IMR-90 (cell line): Measurements from ENCODE around the gene PLPP7. TPM values are rescaled to one million over a fixed set of nuclear protein-coding genes. Genes with fewer than 3 reads are reported as not detected.

ENCODE experiments used
- ATAC-seq: fragments of 200-7000 bp; cut with Tn5 transposase; 2 replicates; pipeline ENCODE4 v1.9.1; 2020; ENCODE audit warnings: low read depth, mild to moderate bottlenecking, moderate library complexity
- BruUV-seq: library from RNA; stranded (reverse); fragments of 400-500 nt; replicated peaks from 2 replicates; lab custom pipeline; 2021; lab: Mats Ljungman, UMichigan
- CTCF ChIA-PET: fragments of 300-600 bp; formaldehyde crosslinking; extraction: SDS; loops from one replicate; lab custom pipeline; 2021; ENCODE audit warnings: antibody characterized with exemption; lab: Yijun Ruan, JAX
- POLR2A ChIA-PET: fragments of 300-600 bp; sonication (Branson Sonifier 250); formaldehyde crosslinking; loops from one replicate; lab custom pipeline; 2022; ENCODE audit warnings: antibody characterized with exemption; ENCODE audit not compliant: unreplicated experiment; lab: Charles Lee
- DNase-seq: peaks from one replicate; pipeline ENCODE4 v3.0.0; 2013
- H2AFZ ChIP-seq: replicated peaks from 2 replicates; pipeline ENCODE3; 2013; ENCODE audit warnings: low read length, mild to moderate bottlenecking; ENCODE audit not compliant: poor library complexity
- H2AK5ac ChIP-seq: 2 replicates; pipeline ENCODE4 v1.6.1; 2013; ENCODE audit warnings: low read depth, low read length, inconsistent platforms
- H2AK9ac ChIP-seq: replicated peaks from 2 replicates; pipeline ENCODE3; 2013; ENCODE audit warnings: mild to moderate bottlenecking, low read depth, low read length, moderate library complexity; ENCODE audit not compliant: poor library complexity
- H2BK120ac ChIP-seq: 2 replicates; pipeline ENCODE4 v1.6.1; 2013; ENCODE audit warnings: low read depth, low read length, inconsistent platforms
- H2BK15ac ChIP-seq: 3 replicates; pipeline ENCODE4 v1.6.1; 2013; ENCODE audit warnings: low read depth, low read length, inconsistent platforms
- H2BK20ac ChIP-seq: 2 replicates; pipeline ENCODE4 v1.6.1; 2013; ENCODE audit warnings: low read depth, mild to moderate bottlenecking, inconsistent platforms, low read length, moderate library complexity
- H2BK5ac ChIP-seq: 2 replicates; pipeline ENCODE4 v1.6.1; 2013; ENCODE audit warnings: mild to moderate bottlenecking, low read depth, low read length, inconsistent platforms; ENCODE audit not compliant: poor library complexity, severe bottlenecking
- H3K14ac ChIP-seq: replicated peaks from 2 replicates; pipeline ENCODE4 v1.6.1; 2013; ENCODE audit warnings: low read depth, low read length, inconsistent platforms
- H3K18ac ChIP-seq: 2 replicates; pipeline ENCODE4 v1.6.1; 2013; ENCODE audit warnings: low read depth, low read length, control low read depth
- H3K23ac ChIP-seq: 2 replicates; pipeline ENCODE4 v1.6.1; 2013; ENCODE audit warnings: low read depth, low read length, inconsistent platforms
- H3K27ac ChIP-seq: 2 replicates; pipeline ENCODE4 v1.5.1; 2013; ENCODE audit warnings: mild to moderate bottlenecking, control low read depth, low read length; ENCODE audit not compliant: insufficient read depth
- H3K27me3 ChIP-seq: 2 replicates; pipeline ENCODE4 v1.6.1; 2013; ENCODE audit warnings: low read length; ENCODE audit not compliant: control insufficient read depth, insufficient read depth
- H3K36me3 ChIP-seq: 2 replicates; pipeline ENCODE4 v1.6.1; 2013; ENCODE audit warnings: low read length, mixed read lengths; ENCODE audit not compliant: control insufficient read depth, insufficient read depth
- H3K4ac ChIP-seq: 2 replicates; pipeline ENCODE4 v1.6.1; 2013; ENCODE audit warnings: low read depth, low read length, inconsistent platforms
- H3K4me1 ChIP-seq: 2 replicates; pipeline ENCODE4 v1.6.1; 2013; ENCODE audit warnings: low read length, mixed read lengths; ENCODE audit not compliant: control insufficient read depth, insufficient read depth
- H3K4me2 ChIP-seq: 2 replicates; pipeline ENCODE4 v1.6.1; 2013; ENCODE audit warnings: low read depth, mild to moderate bottlenecking, control low read depth, low read length, moderate library complexity
- H3K4me3 ChIP-seq: 2 replicates; pipeline ENCODE4 v1.5.1; 2013; ENCODE audit warnings: low read depth, mild to moderate bottlenecking, control low read depth, low read length, moderate library complexity; ENCODE audit not compliant: insufficient read depth
- H3K56ac ChIP-seq: 2 replicates; pipeline ENCODE4 v1.6.1; 2013; ENCODE audit warnings: low read length, inconsistent platforms; ENCODE audit not compliant: insufficient read depth; ENCODE audit errors: extremely low read depth
- H3K79me1 ChIP-seq, 2 experiments: 2 replicates each; pipeline ENCODE4 v1.6.1; 2013; ENCODE audit warnings: low read length in 2 of 2, inconsistent platforms in 1 of 2, low read depth in 1 of 2
- H3K9ac ChIP-seq: 2 replicates; pipeline ENCODE4 v1.6.1; 2013; ENCODE audit warnings: low read depth, low read length, control low read depth
- H3K9me1 ChIP-seq: 2 replicates; pipeline ENCODE4 v1.6.1; 2013; ENCODE audit warnings: low read length, inconsistent platforms; ENCODE audit not compliant: insufficient read depth
- H3K9me3 ChIP-seq: 2 replicates; pipeline ENCODE4 v1.6.1; 2013; ENCODE audit warnings: low read length; ENCODE audit not compliant: control insufficient read depth, insufficient read depth
- H4K20me1 ChIP-seq: 2 replicates; pipeline ENCODE4 v1.6.1; 2013; ENCODE audit warnings: low read length, inconsistent platforms; ENCODE audit not compliant: insufficient read depth
- H4K5ac ChIP-seq: 2 replicates; pipeline ENCODE4 v1.6.1; 2013; ENCODE audit warnings: mild to moderate bottlenecking, low read depth, low read length, control low read depth
- H4K8ac ChIP-seq, 2 experiments: 2 replicates each; pipeline ENCODE4 v1.6.1; 2013; ENCODE audit warnings: low read depth in 2 of 2, low read length in 2 of 2, control low read depth in 1 of 2, inconsistent platforms in 1 of 2
- H4K91ac ChIP-seq: 2 replicates; pipeline ENCODE4 v1.6.1; 2013; ENCODE audit warnings: low read depth, low read length, inconsistent platforms; ENCODE audit not compliant: insufficient read depth
- BHLHE40 ChIP-seq: fragments of 150-350 bp; IDR thresholded peaks from 2 replicates; pipeline ENCODE4 v1.6.1; 2016; ENCODE audit warnings: mild to moderate bottlenecking, low read depth, low read length
- CEBPB ChIP-seq: IDR thresholded peaks from 2 replicates; pipeline ENCODE4 v1.6.1; 2012; ENCODE audit warnings: low read depth, low read length, improper control_type of control experiment
- CHD1 ChIP-seq: IDR thresholded peaks from 2 replicates; pipeline ENCODE4 v1.6.1; 2012; ENCODE audit warnings: low read depth, low read length, improper control_type of control experiment
- ELK1 ChIP-seq: fragments of 150-350 bp; IDR thresholded peaks from 2 replicates; pipeline ENCODE4 v1.6.1; 2016; ENCODE audit warnings: low read depth, mild to moderate bottlenecking, low read length, moderate library complexity, borderline replicate concordance
- FOS ChIP-seq: fragments of 150-350 bp; IDR thresholded peaks from 2 replicates; pipeline ENCODE4 v1.6.1; 2016; ENCODE audit warnings: low read depth, low read length
- MAFK ChIP-seq: IDR thresholded peaks from 2 replicates; pipeline ENCODE4 v1.6.1; 2012; ENCODE audit warnings: low read depth, low read length, improper control_type of control experiment
- MAZ ChIP-seq: IDR thresholded peaks from 2 replicates; pipeline ENCODE4 v1.6.1; 2012; ENCODE audit warnings: low read depth, mild to moderate bottlenecking, low read length, improper control_type of control experiment, moderate library complexity, borderline replicate concordance
- MXI1 ChIP-seq: IDR thresholded peaks from 2 replicates; pipeline ENCODE4 v1.6.1; 2012; ENCODE audit warnings: low read depth, mild to moderate bottlenecking, low read length, moderate library complexity, borderline replicate concordance
- NFE2L2 ChIP-seq: fragments of 150-350 bp; IDR thresholded peaks from 2 replicates; pipeline ENCODE4 v1.6.1; 2016; ENCODE audit warnings: low read depth, mild to moderate bottlenecking, low read length
- POLR2A ChIP-seq: IDR thresholded peaks from 2 replicates; pipeline ENCODE4 v1.6.1; 2012; ENCODE audit warnings: mild to moderate bottlenecking, low read depth, low read length
- RAD21 ChIP-seq: IDR thresholded peaks from 2 replicates; pipeline ENCODE4 v1.6.1; 2012; ENCODE audit warnings: low read length, improper control_type of control experiment
- RCOR1 ChIP-seq: IDR thresholded peaks from 2 replicates; pipeline ENCODE4 v1.6.1; 2012; ENCODE audit warnings: mild to moderate bottlenecking, low read length, improper control_type of control experiment; ENCODE audit not compliant: insufficient replicate concordance
- RFX5 ChIP-seq: IDR thresholded peaks from 2 replicates; pipeline ENCODE4 v1.8.0; 2012; ENCODE audit warnings: low read depth, mild to moderate bottlenecking, low read length, moderate library complexity
- SMC3 ChIP-seq: fragments of 150-350 bp; IDR thresholded peaks from 2 replicates; pipeline ENCODE4 v1.6.1; 2016; ENCODE audit warnings: low read depth, mild to moderate bottlenecking, antibody characterized with exemption, low read length, moderate library complexity
- USF2 ChIP-seq: fragments of 150-350 bp; IDR thresholded peaks from 2 replicates; pipeline ENCODE4 v1.6.1; 2017; ENCODE audit warnings: mild to moderate bottlenecking, antibody characterized with exemption, low read length, low read depth
- WGBS, 2 experiments: methylation state at CpG; one replicate each; pipeline versions ENCODE4 v1.1.5 to v1.1.7; 2013; ENCODE audit warnings: missing lambda C conversion rate in 2 of 2; ENCODE audit not compliant: insufficient read length in 1 of 2; ENCODE audit errors: extremely low coverage in 2 of 2; 5-methylcytosine and 5-hydroxymethylcytosine counted together
- dilution Hi-C: fragments of 300-500 bp; cut with HindIII; formaldehyde crosslinking; loops from one replicate; pipeline ENCODE4 v1.14.3; 2018; ENCODE audit warnings: low sequenced_read_pairs; ENCODE audit not compliant: unreplicated experiment
- in situ Hi-C: fragments of 300-500 bp; cut with MboI; formaldehyde crosslinking; loops from 3 replicates; pipeline ENCODE4 v1.14.3; 2019; ENCODE audit warnings: low sequenced_read_pairs, inconsistent platforms, mixed read lengths
- intact Hi-C: fragments of 100-400 bp; cut with micrococcal nuclease; formaldehyde crosslinking; loops from 2 replicates; pipeline ENCODE4 v1.10.0; 2022
- polyA plus RNA-seq, 3 experiments: library from polyadenylated mRNA; depleted of rRNA; stranded (reverse); fragments of >200 nt; gene quantifications; 2 replicates each; pipeline ENCODE4 v1.2.3, GENCODE V29; 2012; ENCODE audit warnings: low replicate concordance in 1 of 3
- total RNA-seq: library from RNA; depleted of rRNA; stranded (reverse); fragments of >200 nt; gene quantifications from 2 replicates; pipeline ENCODE4 v1.2.3, GENCODE V29; 2012
- TF ChIP-seq, protein P1 (sequence below): conservative IDR thresholded peaks from 2 replicates; pipeline ENCODE4 v1.5.1; 2012; ENCODE audit warnings: mild to moderate bottlenecking, low read depth, low read length, improper control_type of control experiment

PLPP7 gene
- total and polyA plus RNA-seq, 2 of the 4 experiments (the other 2 are of a cell fraction), result 0.54 to 1.2 TPM

DNA sequence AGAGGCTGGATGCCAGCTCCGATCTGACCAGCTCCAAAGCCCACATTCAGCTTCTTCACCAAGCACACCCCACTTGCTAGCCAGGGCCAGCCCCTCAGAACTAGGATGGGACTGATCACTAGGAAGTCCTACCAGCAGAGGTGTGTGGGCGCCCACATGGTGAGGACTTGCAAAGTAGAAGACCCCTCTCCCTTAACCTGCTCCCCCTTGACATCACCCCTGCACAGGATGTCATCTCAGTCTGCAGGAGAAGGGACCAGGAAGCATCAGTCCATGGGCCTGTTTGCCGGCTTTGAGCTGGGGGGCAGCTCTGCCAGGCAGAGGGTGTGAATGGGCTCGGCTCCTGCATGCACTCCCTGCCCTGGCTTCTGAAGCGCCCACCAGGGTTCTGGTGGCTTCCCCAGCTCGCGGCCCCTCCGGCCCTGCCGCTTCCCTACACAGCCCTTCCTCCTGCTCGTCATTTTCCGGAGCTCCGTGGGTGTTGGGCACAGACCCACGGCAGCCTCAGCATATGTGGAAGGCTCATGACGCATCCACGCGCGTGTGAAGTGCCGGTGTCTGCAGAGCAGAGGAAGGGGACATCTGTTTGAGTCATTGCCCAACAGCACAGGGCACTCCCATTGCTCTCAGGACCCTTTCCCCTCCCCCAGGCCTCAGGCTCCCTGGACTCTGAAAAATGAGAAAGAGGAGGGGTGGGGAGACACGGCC, 9.5 kb upstream of the PLPP7 start:
- Histone ChIP-seq H2AK5ac (no peak overlapping the region; the same call in 1 of the 2 replicates), H4K8ac (no peak overlapping the region), H3K36me3 (no peaks in the 10 kb centered on the region), H3K56ac (no peak overlapping the region), H3K9ac (no peak overlapping the region), H3K4me1 (no peaks in the 10 kb centered on the region), H3K9me1 (peaks cover 5% of the 10 kb centered on the region; the same call in 1 of the 2 replicates), H3K27me3 (peaks cover 76% of the 10 kb centered on the region), H3K23ac (no peak overlapping the region), H3K79me1 (no peaks in the 10 kb centered on the region), H4K20me1 (no peaks in the 10 kb centered on the region), H4K5ac (no peak overlapping the region), H3K14ac (no peak overlapping the region), H2AK9ac (no peak overlapping the region), H3K4me2 (no peak overlapping the region), H3K4me3 (no peak overlapping the region), H4K91ac (no peak overlapping the region), H2BK20ac (no peak overlapping the region), H2AFZ (no peak overlapping the region), H2BK15ac (no peak overlapping the region), H3K18ac (no peak overlapping the region), H3K9me3 (no peaks in the 10 kb centered on the region), H3K27ac (no peak overlapping the region), H2BK120ac (no peak overlapping the region), H2BK5ac (no peak overlapping the region), H3K4ac (no peak overlapping the region)
- peak; percentile 38 for DNase-seq
- WGBS, 2 experiments, result no CpG with 5 or more reads among the region's 19 CpGs
- intact Hi-C loops (loop anchor here (2.0 kb wide), 1 partner anchor 101 kb away; no protein-coding TSS in a partner anchor), dilution Hi-C loops (no loop called here), in situ Hi-C loops (no loop called here)
- BruUV-seq, result no TSS peak
- no peak for ATAC-seq
- POLR2A ChIA-PET, result no interaction called here
- CTCF ChIA-PET, result no interaction called here
- no peak for TF ChIP-seq USF2
- no peak for TF ChIP-seq ELK1
- TF ChIP-seq, protein P1, sequence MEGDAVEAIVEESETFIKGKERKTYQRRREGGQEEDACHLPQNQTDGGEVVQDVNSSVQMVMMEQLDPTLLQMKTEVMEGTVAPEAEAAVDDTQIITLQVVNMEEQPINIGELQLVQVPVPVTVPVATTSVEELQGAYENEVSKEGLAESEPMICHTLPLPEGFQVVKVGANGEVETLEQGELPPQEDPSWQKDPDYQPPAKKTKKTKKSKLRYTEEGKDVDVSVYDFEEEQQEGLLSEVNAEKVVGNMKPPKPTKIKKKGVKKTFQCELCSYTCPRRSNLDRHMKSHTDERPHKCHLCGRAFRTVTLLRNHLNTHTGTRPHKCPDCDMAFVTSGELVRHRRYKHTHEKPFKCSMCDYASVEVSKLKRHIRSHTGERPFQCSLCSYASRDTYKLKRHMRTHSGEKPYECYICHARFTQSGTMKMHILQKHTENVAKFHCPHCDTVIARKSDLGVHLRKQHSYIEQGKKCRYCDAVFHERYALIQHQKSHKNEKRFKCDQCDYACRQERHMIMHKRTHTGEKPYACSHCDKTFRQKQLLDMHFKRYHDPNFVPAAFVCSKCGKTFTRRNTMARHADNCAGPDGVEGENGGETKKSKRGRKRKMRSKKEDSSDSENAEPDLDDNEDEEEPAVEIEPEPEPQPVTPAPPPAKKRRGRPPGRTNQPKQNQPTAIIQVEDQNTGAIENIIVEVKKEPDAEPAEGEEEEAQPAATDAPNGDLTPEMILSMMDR, result no peak
- TF ChIP-seq RAD21, result no peak
- TF ChIP-seq RCOR1, result no peak
- TF ChIP-seq NFE2L2, result no peak
- no peak for TF ChIP-seq MAZ
- no peak for TF ChIP-seq POLR2A
- TF ChIP-seq MAFK, result no peak
- TF ChIP-seq CHD1, result no peak
- no peak for TF ChIP-seq BHLHE40
- no peak for TF ChIP-seq SMC3
- TF ChIP-seq FOS, result no peak
- no peak for TF ChIP-seq CEBPB
- no peak for TF ChIP-seq MXI1
- TF ChIP-seq RFX5, result no peak
